Endothelial cell of umbilical vein (primary cell): Measurements from ENCODE around the gene ATP12A. TPM values are rescaled to one million over a fixed set of nuclear protein-coding genes. Genes with fewer than 3 reads are reported as not detected.

Experiments
- BruUV-seq: library from RNA; stranded (reverse); fragments of 400-500 nt; replicated peaks from 2 replicates; lab custom pipeline; 2021; lab: Mats Ljungman, UMichigan
- CTCF ChIA-PET: fragments of 300-600, 350-600 bp; sonication (Branson Sonifier 250); formaldehyde crosslinking; loops from one replicate; lab custom pipeline; 2021; ENCODE audit warnings: antibody characterized with exemption, inconsistent platforms; lab: Charles Lee
- POLR2A ChIA-PET: fragments of 300-600, 350-600 bp; sonication (Branson Sonifier 250); formaldehyde crosslinking; loops from one replicate; lab custom pipeline; 2021; ENCODE audit warnings: antibody characterized with exemption, inconsistent platforms; lab: Charles Lee
- DNase-seq: peaks from one replicate; pipeline ENCODE4 v3.0.0-alpha.2; 2011; ENCODE audit warnings: low read depth, low spot score
- FAIRE-seq: peaks from 2 replicates; lab custom pipeline; 2011; peaks lifted over from hg19 to GRCh38; lab: Jason Lieb, UNC
- H2AFZ ChIP-seq: 2 replicates; pipeline ENCODE4 v1.6.0; 2012; ENCODE audit warnings: low read depth, low read length, control low read depth, inconsistent platforms
- H3K27ac ChIP-seq: 2 replicates; pipeline ENCODE4 v1.5.1; 2011; ENCODE audit warnings: low read depth, mild to moderate bottlenecking, control low read depth, low read length, moderate library complexity; ENCODE audit not compliant: insufficient read depth
- H3K27me3 ChIP-seq, 2 experiments: 2 replicates each; pipeline versions ENCODE4 v1.6.0 to v1.6.1; 2011; ENCODE audit warnings: low read length in 2 of 2, mixed read lengths in 1 of 2; ENCODE audit not compliant: control insufficient read depth in 2 of 2, insufficient read depth in 2 of 2
- H3K36me3 ChIP-seq, 2 experiments: 2 replicates in 1 of 2; 3 replicates in 1 of 2; pipeline ENCODE4 v1.5.1; 2011; ENCODE audit warnings: low read length in 2 of 2, mild to moderate bottlenecking in 1 of 2, moderate library complexity in 1 of 2; ENCODE audit not compliant: control insufficient read depth in 2 of 2, insufficient read depth in 2 of 2; ENCODE audit errors: extremely low read depth in 1 of 2
- H3K4me1 ChIP-seq: 3 replicates; pipeline ENCODE4 v1.5.1; 2011; ENCODE audit warnings: mild to moderate bottlenecking, low read length; ENCODE audit not compliant: control insufficient read depth, insufficient read depth; ENCODE audit errors: extremely low read depth
- H3K4me2 ChIP-seq: 2 replicates; pipeline ENCODE4 v1.6.1; 2011; ENCODE audit warnings: low read length, control low read depth, mixed read lengths; ENCODE audit not compliant: insufficient read depth
- H3K4me3 ChIP-seq, 3 experiments: fragments of 200-600 bp in 1 of 3; sonication (generic), shearing (Covaris generic) in 1 of 3; replicated peaks in 1 of 3; 2 replicates each; pipeline ENCODE4 v1.5.1; 2011 to 2016; ENCODE audit warnings: control low read depth in 3 of 3, low read length in 3 of 3, mild to moderate bottlenecking in 2 of 3, inconsistent platforms in 1 of 3, low read depth in 1 of 3, moderate library complexity in 1 of 3; ENCODE audit not compliant: insufficient read depth in 1 of 3
- H3K79me2 ChIP-seq: 2 replicates; pipeline ENCODE4 v1.6.0; 2012; ENCODE audit warnings: low read length, inconsistent platforms; ENCODE audit not compliant: control insufficient read depth, insufficient read depth
- H3K9ac ChIP-seq: replicated peaks from 2 replicates; pipeline ENCODE3; 2011; ENCODE audit warnings: low read length, control low read depth; ENCODE audit not compliant: insufficient read depth; ENCODE audit errors: extremely low read depth
- H3K9me1 ChIP-seq: replicated peaks from 3 replicates; pipeline ENCODE4 v1.6.0; 2011; ENCODE audit warnings: mild to moderate bottlenecking, low read length; ENCODE audit not compliant: control insufficient read depth, insufficient read depth; ENCODE audit errors: extremely low read depth
- H3K9me3 ChIP-seq: replicated peaks from 2 replicates; pipeline ENCODE4 v1.5.1; 2012; ENCODE audit warnings: low read length, inconsistent platforms; ENCODE audit not compliant: control insufficient read depth, insufficient read depth
- H4K20me1 ChIP-seq: replicated peaks from 2 replicates; pipeline ENCODE3; 2011; ENCODE audit warnings: mild to moderate bottlenecking, low read length; ENCODE audit not compliant: control insufficient read depth, insufficient read depth; ENCODE audit errors: extremely low read depth
- EZH2 ChIP-seq: IDR thresholded peaks from 2 replicates; pipeline ENCODE4 v1.6.1; 2012; ENCODE audit warnings: borderline replicate concordance, low read depth, mild to moderate bottlenecking, moderate library complexity, low read length, inconsistent platforms; ENCODE audit not compliant: severe bottlenecking
- GATA2 ChIP-seq: IDR thresholded peaks from 2 replicates; pipeline ENCODE4 v1.7.0; 2011; ENCODE audit warnings: low read depth, mild to moderate bottlenecking, moderate library complexity, mixed read lengths, low read length; ENCODE audit not compliant: insufficient read length, insufficient read depth
- JUN ChIP-seq: IDR thresholded peaks from 2 replicates; pipeline ENCODE4 v1.6.1; 2011; ENCODE audit warnings: borderline replicate concordance, low read depth; ENCODE audit not compliant: insufficient read length, insufficient read depth
- POLR2A ChIP-seq: IDR thresholded peaks from 2 replicates; pipeline ENCODE4 v1.6.1; 2012; ENCODE audit warnings: low read depth, mild to moderate bottlenecking, control low read depth, low read length
- POLR2AphosphoS5 ChIP-seq: IDR thresholded peaks from 2 replicates; pipeline ENCODE4 v1.6.1; 2012; ENCODE audit warnings: low read depth, mild to moderate bottlenecking, control low read depth, low read length, moderate library complexity; ENCODE audit not compliant: insufficient read depth
- dilution Hi-C: fragments of 300-500 bp; cut with MboI; formaldehyde crosslinking; loops from one replicate; pipeline ENCODE4 v1.15.0; 2019; ENCODE audit warnings: low sequenced_read_pairs; ENCODE audit not compliant: extremely low pct_ligation_motif_present
- intact Hi-C: fragments of 100-400 bp; cut with micrococcal nuclease; formaldehyde crosslinking; loops from one replicate; pipeline ENCODE4 v1.10.0; 2022
- polyA plus RNA-seq, 4 experiments: library from polyadenylated mRNA; depleted of rRNA in 3 of 4; stranded (reverse) in 3 of 4; unstranded in 1 of 4; fragments of >200 nt; gene quantifications; 2 replicates each; pipeline versions ENCODE4 v1.2.1 to v1.2.3, GENCODE V29; 2011 to 2012; ENCODE audit warnings: missing spikeins in 1 of 4
- total RNA-seq: library from RNA; stranded (reverse); gene quantifications from 2 replicates; pipeline ENCODE4 v1.2.3, GENCODE V29; 2021
- TF ChIP-seq, protein P1 (sequence below), 2 donors: IDR thresholded peaks; 1 replicate in 1 of 2; 2 replicates in 1 of 2; pipeline ENCODE4 v1.5.1; 2011; ENCODE audit warnings: low read length in 2 of 2, mild to moderate bottlenecking in 2 of 2, moderate library complexity in 2 of 2, control low read depth in 1 of 2, inconsistent platforms in 1 of 2, low read depth in 1 of 2; ENCODE audit not compliant: insufficient read depth in 1 of 2; ENCODE audit errors: extremely low read depth in 1 of 2
- TF ChIP-seq, protein P2 (sequence below): IDR thresholded peaks from 2 replicates; pipeline ENCODE4 v1.6.1; 2011; ENCODE audit not compliant: insufficient read depth, insufficient read length

The ATP12A gene
- total and polyA plus RNA-seq, 2 donors (not counting 3 experiments of a cell fraction or from before 2014, with no cell fraction given), result not detected

DNA sequence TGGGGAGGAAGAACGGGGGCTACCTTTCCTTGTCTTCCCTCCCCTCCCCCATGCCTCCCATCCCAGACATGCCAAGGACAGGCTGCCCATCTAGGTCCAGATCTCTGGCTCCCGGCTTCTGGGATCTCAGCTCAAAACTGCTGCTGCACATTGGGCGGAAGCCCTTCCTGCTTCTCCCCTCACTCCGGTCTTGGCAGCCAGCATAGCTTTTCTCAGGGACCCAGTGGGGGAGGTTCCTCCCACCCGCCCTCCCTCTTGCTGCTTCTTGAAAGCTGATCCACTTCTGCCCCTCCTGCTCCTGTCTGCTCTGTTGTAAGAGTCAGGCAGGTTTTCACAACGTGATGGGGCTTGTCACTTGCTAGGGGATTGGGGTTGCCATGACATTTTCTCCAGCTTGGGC is 62.1 kb downstream of the ATP12A start:
- Histone ChIP-seq H3K27ac (no peak overlapping the region), H3K4me2 (no peak overlapping the region), H3K9ac (no peak overlapping the region), H4K20me1 (no peaks in the 10 kb centered on the region), H3K9me3 (no peaks in the 10 kb centered on the region), H2AFZ (no peak overlapping the region), H3K9me1 (no peaks in the 10 kb centered on the region), H3K27me3 (peaks cover 16 to 25% of the 10 kb centered on the region in 2 experiments), H3K79me2 (no peaks in the 10 kb centered on the region), H3K4me1 (no peaks in the 10 kb centered on the region), H3K36me3 (no peaks in the 10 kb centered on the region), H3K4me3 (no peak overlapping the region)
- dilution Hi-C loops, result no loop called here
- ChIA-PET CTCF (interaction anchor here (1.1 to 1.8 kb wide), 3 partner anchors 15 to 253 kb away, joined by 3 to 5 read pairs (median 4); no protein-coding TSS in a partner anchor), POLR2A (no interaction called here)
- FAIRE-seq (no peak), DNase-seq (no peak)
- intact Hi-C loops, result no loop called here
- TF ChIP-seq GATA2 (no peak), JUN (no peak), POLR2A (no peak), POLR2AphosphoS5 (no peak), EZH2 (no peak)
- TF ChIP-seq, protein P1, sequence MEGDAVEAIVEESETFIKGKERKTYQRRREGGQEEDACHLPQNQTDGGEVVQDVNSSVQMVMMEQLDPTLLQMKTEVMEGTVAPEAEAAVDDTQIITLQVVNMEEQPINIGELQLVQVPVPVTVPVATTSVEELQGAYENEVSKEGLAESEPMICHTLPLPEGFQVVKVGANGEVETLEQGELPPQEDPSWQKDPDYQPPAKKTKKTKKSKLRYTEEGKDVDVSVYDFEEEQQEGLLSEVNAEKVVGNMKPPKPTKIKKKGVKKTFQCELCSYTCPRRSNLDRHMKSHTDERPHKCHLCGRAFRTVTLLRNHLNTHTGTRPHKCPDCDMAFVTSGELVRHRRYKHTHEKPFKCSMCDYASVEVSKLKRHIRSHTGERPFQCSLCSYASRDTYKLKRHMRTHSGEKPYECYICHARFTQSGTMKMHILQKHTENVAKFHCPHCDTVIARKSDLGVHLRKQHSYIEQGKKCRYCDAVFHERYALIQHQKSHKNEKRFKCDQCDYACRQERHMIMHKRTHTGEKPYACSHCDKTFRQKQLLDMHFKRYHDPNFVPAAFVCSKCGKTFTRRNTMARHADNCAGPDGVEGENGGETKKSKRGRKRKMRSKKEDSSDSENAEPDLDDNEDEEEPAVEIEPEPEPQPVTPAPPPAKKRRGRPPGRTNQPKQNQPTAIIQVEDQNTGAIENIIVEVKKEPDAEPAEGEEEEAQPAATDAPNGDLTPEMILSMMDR (IDR thresholded peaks at IDR 0.05; ENCODE audit: extremely low read depth in 1 of 2, insufficient read depth in 1 of 2, low read depth in 1 of 2, low read length in 2 of 2), result no peak
- TF ChIP-seq, protein P2, sequence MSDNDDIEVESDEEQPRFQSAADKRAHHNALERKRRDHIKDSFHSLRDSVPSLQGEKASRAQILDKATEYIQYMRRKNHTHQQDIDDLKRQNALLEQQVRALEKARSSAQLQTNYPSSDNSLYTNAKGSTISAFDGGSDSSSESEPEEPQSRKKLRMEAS, result no peak
- no TSS peak for BruUV-seq
